CD4-positive, alpha-beta T cell (primary cell): ENCODE results near the gene KIAA1671. TPM values are rescaled to one million over a fixed set of nuclear protein-coding genes. Genes with fewer than 3 reads are reported as not detected.

Experiments used
- ATAC-seq: fragments of 200-7000 bp; cut with Tn5 transposase; one replicate; pipeline ENCODE4 v1.10.0; 2022; ENCODE audit warnings: mild to moderate bottlenecking; ENCODE audit not compliant: poor library complexity
- CTCF ChIA-PET: fragments of 350-600 bp; sonication (Branson Sonifier 250); formaldehyde crosslinking; loops from one replicate; lab custom pipeline; 2021; ENCODE audit warnings: antibody characterized with exemption, inconsistent platforms; lab: Charles Lee
- POLR2A ChIA-PET: fragments of 350-600 bp; sonication (Branson Sonifier 250); formaldehyde crosslinking; loops from one replicate; lab custom pipeline; 2021; ENCODE audit warnings: antibody characterized with exemption, inconsistent platforms; lab: Charles Lee
- DNase-seq, 14 experiments: peaks; one replicate each; pipeline ENCODE4 v3.0.0-alpha.2; 2013 to 2020; ENCODE audit warnings: mixed read lengths in 2 of 14
- H3K27ac ChIP-seq, 2 donors: one replicate each; pipeline versions ENCODE4 v1.5.1 to v1.7.0; 2013; ENCODE audit warnings: low read length in 2 of 2, low read depth in 1 of 2, mild to moderate bottlenecking in 1 of 2
- H3K27me3 ChIP-seq, 2 experiments: 1 replicate in 1 of 2; 2 replicates in 1 of 2; pipeline versions ENCODE4 v1.6.1 to v1.7.0; 2013; ENCODE audit warnings: low read length in 2 of 2, control low read depth in 1 of 2, mild to moderate bottlenecking in 1 of 2, moderate library complexity in 1 of 2; ENCODE audit not compliant: insufficient read depth in 2 of 2, control insufficient read depth in 1 of 2
- H3K36me3 ChIP-seq: one replicate; pipeline ENCODE4 v1.6.1; 2013; ENCODE audit warnings: low read length, control low read depth; ENCODE audit not compliant: insufficient read depth
- H3K4me1 ChIP-seq: one replicate; pipeline ENCODE4 v1.6.1; 2013; ENCODE audit warnings: low read length, control low read depth; ENCODE audit not compliant: insufficient read depth
- H3K4me3 ChIP-seq: one replicate; pipeline ENCODE4 v1.5.1; 2013; ENCODE audit warnings: mild to moderate bottlenecking, low read length, moderate library complexity
- H3K9me3 ChIP-seq, 2 experiments: 1 replicate in 1 of 2; 2 replicates in 1 of 2; pipeline versions ENCODE4 v1.6.1 to v1.7.0; 2013; ENCODE audit warnings: low read length in 2 of 2, mild to moderate bottlenecking in 2 of 2, control low read depth in 1 of 2, moderate library complexity in 1 of 2; ENCODE audit not compliant: control insufficient read depth in 1 of 2, insufficient read depth in 1 of 2
- H3K27ac Mint-ChIP-seq: one replicate; pipeline ENCODE4 v1.8.0; 2020; ENCODE audit warnings: mixed read lengths
- H3K27me3 Mint-ChIP-seq: one replicate; pipeline ENCODE4 v1.8.0; 2021; ENCODE audit warnings: mixed read lengths
- H3K36me3 Mint-ChIP-seq: one replicate; pipeline ENCODE4 v1.8.0; 2021; ENCODE audit warnings: low read depth, mixed read lengths
- H3K4me1 Mint-ChIP-seq: one replicate; pipeline ENCODE4 v1.8.0; 2021; ENCODE audit warnings: low read depth, mixed read lengths
- H3K4me3 Mint-ChIP-seq: one replicate; pipeline ENCODE4 v1.8.0; 2020; ENCODE audit warnings: mild to moderate bottlenecking, mixed read lengths
- H3K9me3 Mint-ChIP-seq: one replicate; pipeline ENCODE4 v1.8.0; 2020; ENCODE audit warnings: mixed read lengths
- intact Hi-C, 2 experiments: fragments of 100-400 bp; cut with DNase I in 1 of 2; cut with micrococcal nuclease in 1 of 2; formaldehyde crosslinking; loops; one replicate each; pipeline versions ENCODE4 v1.15.1 to v1.9.0; 2023 to 2025; cut with DNase I, micrococcal nuclease
- total RNA-seq, 174 experiments: library from RNA in 2 of 174; stranded (reverse) in 2 of 174; gene quantifications; one replicate each; pipeline ENCODE4 v1.2.3 and lab custom pipeline; 2021 to 2026
- TF ChIP-seq, protein P1 (sequence below): fragments of 200-600 bp; IDR thresholded peaks from one replicate; pipeline ENCODE4 v1.8.0; 2022; ENCODE audit warnings: antibody characterized with exemption, mild to moderate bottlenecking

KIAA1671 gene
- total RNA-seq, 2 experiments from 2014 or later = 2.6 to 2.9 TPM

DNA sequence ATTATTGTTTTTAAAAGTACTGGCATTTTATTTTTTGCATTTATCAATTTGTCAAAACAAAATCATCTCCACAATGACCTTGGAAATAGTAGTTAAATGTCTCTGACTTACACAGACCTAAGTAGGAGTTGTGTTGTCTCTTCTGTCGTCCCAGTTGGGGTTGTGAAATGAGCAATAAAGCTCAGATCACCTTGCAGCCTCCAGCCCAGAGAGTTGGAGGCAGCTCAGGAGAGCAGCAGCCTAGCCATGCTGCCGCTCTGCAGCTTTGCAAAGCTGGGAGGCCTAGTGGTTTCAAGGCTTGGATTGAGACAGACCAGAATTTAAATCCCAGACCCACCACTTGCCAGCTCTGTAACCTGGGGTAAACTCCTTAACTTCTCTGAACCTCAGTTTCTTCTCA, 181.9 kb downstream of the KIAA1671 start:
- no peaks in the 10 kb centered on the region for H3K27me3 ChIP-seq
- H3K36me3 ChIP-seq = no peaks in the 10 kb centered on the region
- Mint-ChIP-seq H3K36me3 (peaks cover 7% of the 10 kb centered on the region), H3K27ac (no peak overlapping the region), H3K4me3 (no peak overlapping the region), H3K4me1 (peaks cover 3% of the 10 kb centered on the region), H3K27me3 (no peaks in the 10 kb centered on the region), H3K9me3 (no peaks in the 10 kb centered on the region)
- intact Hi-C loops = no loop called here
- H3K9me3 ChIP-seq = no peaks in the 10 kb centered on the region
- no peak for DNase-seq
- ATAC-seq = no peak
- TF ChIP-seq, protein P1, sequence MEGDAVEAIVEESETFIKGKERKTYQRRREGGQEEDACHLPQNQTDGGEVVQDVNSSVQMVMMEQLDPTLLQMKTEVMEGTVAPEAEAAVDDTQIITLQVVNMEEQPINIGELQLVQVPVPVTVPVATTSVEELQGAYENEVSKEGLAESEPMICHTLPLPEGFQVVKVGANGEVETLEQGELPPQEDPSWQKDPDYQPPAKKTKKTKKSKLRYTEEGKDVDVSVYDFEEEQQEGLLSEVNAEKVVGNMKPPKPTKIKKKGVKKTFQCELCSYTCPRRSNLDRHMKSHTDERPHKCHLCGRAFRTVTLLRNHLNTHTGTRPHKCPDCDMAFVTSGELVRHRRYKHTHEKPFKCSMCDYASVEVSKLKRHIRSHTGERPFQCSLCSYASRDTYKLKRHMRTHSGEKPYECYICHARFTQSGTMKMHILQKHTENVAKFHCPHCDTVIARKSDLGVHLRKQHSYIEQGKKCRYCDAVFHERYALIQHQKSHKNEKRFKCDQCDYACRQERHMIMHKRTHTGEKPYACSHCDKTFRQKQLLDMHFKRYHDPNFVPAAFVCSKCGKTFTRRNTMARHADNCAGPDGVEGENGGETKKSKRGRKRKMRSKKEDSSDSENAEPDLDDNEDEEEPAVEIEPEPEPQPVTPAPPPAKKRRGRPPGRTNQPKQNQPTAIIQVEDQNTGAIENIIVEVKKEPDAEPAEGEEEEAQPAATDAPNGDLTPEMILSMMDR = no peak
- CTCF ChIA-PET = no interaction called here
- POLR2A ChIA-PET = no interaction called here
- H3K4me3 ChIP-seq = no peak overlapping the region
- no peaks in the 10 kb centered on the region for H3K4me1 ChIP-seq
- H3K27ac ChIP-seq = no peak overlapping the region

DNA sequence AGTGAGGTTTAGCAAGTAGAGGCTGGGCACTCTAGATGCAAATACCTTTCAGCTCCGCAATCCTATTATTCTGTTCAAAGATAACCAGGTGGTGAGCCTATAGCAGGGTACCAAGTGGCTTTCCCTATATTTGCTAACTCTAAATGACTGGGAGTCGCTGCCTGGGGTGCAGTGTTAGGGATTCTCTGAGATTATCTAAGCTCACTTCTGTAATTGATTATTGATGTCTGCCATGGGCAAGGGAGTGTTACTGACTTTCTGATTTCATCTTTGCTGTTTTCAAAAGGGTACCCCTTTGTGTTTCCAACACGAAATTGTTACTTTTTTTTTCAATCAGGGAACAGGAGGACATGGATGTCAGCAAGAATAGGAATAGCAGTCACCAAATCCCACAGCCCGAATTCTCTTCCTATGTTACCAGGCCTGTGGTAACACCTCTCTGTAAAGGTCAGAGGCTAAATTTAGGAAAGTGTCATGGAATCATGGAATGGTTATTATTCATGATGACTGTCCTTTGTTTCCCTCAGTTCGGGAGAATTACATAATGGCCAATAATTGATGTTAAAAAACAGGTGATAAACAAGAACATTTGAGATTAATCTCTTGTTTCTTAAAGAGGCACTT, 184.5 kb downstream of the KIAA1671 start:
- Histone ChIP-seq H3K36me3 (no peaks in the 10 kb centered on the region), H3K9me3 (no peaks in the 10 kb centered on the region), H3K4me1 (no peaks in the 10 kb centered on the region), H3K4me3 (no peak overlapping the region), H3K27ac (no peak overlapping the region), H3K27me3 (no peaks in the 10 kb centered on the region)
- Mint-ChIP-seq H3K4me3 (no peak overlapping the region), H3K9me3 (no peaks in the 10 kb centered on the region), H3K36me3 (peaks cover 7% of the 10 kb centered on the region), H3K27me3 (no peaks in the 10 kb centered on the region), H3K4me1 (peaks cover 3% of the 10 kb centered on the region), H3K27ac (no peak overlapping the region)
- ATAC-seq (no peak), DNase-seq (no peak)
- intact Hi-C loops = no loop called here
- TF ChIP-seq, protein P1 = no peak
- CTCF ChIA-PET = interaction anchor here (0.6 kb wide), 1 partner anchor 55 kb away, joined by 3 read pairs; no protein-coding TSS in a partner anchor
- POLR2A ChIA-PET = no interaction called here

DNA sequence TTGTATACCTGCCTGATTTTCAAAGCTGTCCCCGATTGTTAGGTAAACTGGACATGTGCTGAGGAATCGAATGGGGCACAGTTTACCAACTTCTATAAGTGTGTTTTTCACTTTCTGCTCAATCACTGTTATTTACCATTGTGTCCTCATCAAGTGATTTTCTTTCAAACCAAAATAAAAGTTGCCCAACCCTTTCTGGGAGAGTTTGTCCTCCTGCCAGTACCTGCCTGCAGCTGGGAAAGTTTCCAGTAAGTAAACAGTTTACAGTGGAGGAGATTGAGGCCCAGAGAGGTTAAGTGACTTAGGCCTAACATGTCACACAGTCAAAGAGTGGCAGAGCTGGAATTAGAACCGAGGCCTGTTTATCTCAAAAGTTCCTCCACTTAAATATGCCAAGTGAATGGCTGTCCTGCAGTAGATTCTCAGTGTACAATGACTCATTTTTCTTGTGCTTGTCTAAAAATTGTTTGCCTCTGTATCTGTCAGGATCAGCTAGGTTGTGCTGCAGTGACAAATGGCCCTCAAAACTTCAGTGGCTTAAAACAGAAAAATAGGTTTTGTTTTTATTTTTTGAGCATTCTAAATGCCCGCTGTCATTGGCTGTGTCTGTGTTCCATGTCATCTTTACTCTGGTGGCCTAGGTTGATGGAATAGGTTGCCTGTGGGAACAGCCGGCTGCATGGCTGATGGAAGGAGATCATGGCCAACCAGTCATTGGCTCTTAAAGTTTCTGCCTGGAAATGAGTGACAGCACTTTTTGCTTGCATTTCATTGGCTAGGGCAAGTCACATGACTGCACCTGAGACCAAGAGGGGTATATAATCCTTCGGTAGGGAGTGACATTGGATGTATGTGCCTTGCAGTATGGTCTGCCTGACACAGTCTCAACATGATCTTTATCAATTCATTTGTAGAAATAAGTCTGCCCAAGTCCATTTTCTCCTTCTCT, 185.3 kb downstream of the KIAA1671 start:
- ATAC-seq (no peak), DNase-seq (peak in 1 of 14 experiments; percentile 7)
- intact Hi-C loops = no loop called here
- Mint-ChIP-seq H3K27me3 (no peaks in the 10 kb centered on the region), H3K36me3 (peaks cover 7% of the 10 kb centered on the region), H3K9me3 (no peaks in the 10 kb centered on the region), H3K4me3 (no peak overlapping the region), H3K4me1 (peaks cover 3% of the 10 kb centered on the region), H3K27ac (no peak overlapping the region)
- TF ChIP-seq, protein P1 = no peak
- no peaks in the 10 kb centered on the region for H3K27me3 ChIP-seq
- CTCF ChIA-PET = no interaction called here
- no peaks in the 10 kb centered on the region for H3K9me3 ChIP-seq
- no peak overlapping the region for H3K27ac ChIP-seq
- no peaks in the 10 kb centered on the region for H3K4me1 ChIP-seq
- no peak overlapping the region for H3K4me3 ChIP-seq
- H3K36me3 ChIP-seq = no peaks in the 10 kb centered on the region
- POLR2A ChIA-PET = no interaction called here
